ENCODE data around the gene C2orf81. TPM values are rescaled to one million over a fixed set of nuclear protein-coding genes. Genes with fewer than 3 reads are reported as not detected.
"Not testable (repeated sequence)": the region's sequence is repeated elsewhere in the genome, so short reads cannot be mapped to it uniquely, and the experiment has no call there.

The C2orf81 gene
- total RNA-seq, 1 experiment from 2014 or later = 9.6 TPM

GRCh38 chr2:74427551-74427950 is 6.1 kb upstream of the C2orf81 start:
- no peak for DNase-seq (ENCODE audit: low read depth)
- in situ Hi-C loops (cut with HindIII; ENCODE audit: low pct_unique_long_range_greater_than_20kb, low sequenced_read_pairs) = no loop called here

DNA sequence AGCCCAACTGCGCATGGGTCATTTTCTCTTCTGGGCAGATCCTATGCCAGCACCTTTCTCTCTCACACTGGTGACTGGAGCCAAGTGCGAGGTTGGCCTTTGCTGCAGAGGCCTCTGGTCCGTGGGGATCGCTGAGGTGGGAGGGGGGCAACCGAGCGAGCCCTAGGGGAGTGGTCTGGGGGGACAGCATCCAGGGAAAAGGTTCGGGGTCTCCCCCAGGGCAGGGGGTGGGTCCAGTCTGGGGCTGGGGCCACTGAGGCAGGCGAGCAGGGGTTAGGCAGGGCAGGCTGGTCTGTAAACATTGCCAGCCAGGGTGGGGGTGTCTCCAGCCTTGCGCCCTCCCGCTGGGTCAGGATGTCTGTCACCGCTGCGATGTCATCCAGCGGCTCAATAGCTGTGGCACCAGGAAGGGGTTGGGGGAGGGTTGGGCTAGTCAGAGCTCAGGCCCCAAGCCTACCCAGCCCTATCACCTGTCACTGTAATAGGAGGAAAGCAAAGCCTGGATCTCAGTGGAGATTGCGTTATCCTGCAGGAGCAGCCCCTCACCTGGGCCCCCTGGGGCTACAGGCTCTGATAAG is 4.9 kb upstream of the C2orf81 start:
- no peak for DNase-seq (ENCODE audit: low read depth)
- in situ Hi-C loops (cut with HindIII; ENCODE audit: low pct_unique_long_range_greater_than_20kb, low sequenced_read_pairs) = no loop called here

GRCh38 chr2:74425523-74425922 is 4.1 kb upstream of the C2orf81 start:
- DNase-seq (ENCODE audit: low read depth) = peak; percentile 59
- in situ Hi-C loops (cut with HindIII; ENCODE audit: low pct_unique_long_range_greater_than_20kb, low sequenced_read_pairs) = no loop called here

- in situ Hi-C loops (cut with HindIII; ENCODE audit: low pct_unique_long_range_greater_than_20kb, low sequenced_read_pairs) = no loop called here
- no peak for DNase-seq (ENCODE audit: low read depth)
These were observed 3.6 kb upstream of the C2orf81 start for GRCh38 chr2:74424995-74425406.

DNA sequence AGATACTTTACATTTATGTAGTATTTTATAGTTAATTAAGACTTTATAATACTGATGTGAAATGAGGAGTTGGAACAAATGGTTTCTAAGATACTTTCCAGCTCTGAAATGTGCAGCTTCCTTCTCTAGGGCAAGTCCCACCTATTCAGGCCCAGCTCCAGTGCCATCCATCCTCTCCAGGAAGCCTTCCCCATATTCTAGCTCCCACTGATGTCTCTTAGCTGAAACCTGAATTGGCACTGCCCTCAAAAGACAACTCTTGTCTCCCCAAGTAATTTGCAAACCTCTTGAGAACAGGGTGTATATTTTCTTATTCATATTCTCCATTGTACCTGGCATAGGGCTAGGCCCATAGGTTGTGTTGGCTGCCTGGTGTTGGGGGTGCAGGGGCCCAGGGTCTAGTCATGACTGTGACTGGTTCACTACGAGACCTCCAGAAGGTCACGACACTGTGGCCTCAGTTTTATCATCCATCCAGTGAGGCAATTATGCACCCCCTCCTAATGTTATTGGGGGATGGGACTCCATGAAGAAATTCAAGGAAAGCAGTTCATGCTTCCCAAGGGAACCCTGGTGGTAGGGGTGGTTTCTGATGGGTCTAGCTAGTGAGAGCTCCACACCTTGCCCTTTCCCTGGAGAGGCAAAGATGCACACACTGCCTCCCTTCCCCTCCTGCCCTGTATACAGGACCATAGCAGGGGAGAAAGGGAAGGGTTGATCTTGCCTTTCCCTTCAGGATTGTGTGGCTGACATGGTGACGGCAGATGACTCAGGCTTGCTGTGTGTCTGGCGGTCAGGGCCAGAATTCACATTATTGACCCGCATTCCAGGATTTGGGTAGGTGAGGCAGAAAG is 2.9 kb upstream of the C2orf81 start:
- no peak for DNase-seq (ENCODE audit: low read depth)
- in situ Hi-C loops (cut with HindIII; ENCODE audit: low pct_unique_long_range_greater_than_20kb, low sequenced_read_pairs) = no loop called here

GRCh38 chr2:74423231-74424095 is 2.0 kb upstream of the C2orf81 start:
- in situ Hi-C loops (cut with HindIII; ENCODE audit: low pct_unique_long_range_greater_than_20kb, low sequenced_read_pairs) = no loop called here

GRCh38 chr2:74420443-74421103 is 846 bp downstream of the C2orf81 start:
- in situ Hi-C loops (cut with HindIII; ENCODE audit: low pct_unique_long_range_greater_than_20kb, low sequenced_read_pairs); DNase-seq (ENCODE audit: low read depth): not testable (repeated sequence)

More at GRCh38 chr2:74423231-74424095, 2.0 kb upstream of the C2orf81 start:
- no peak for DNase-seq (ENCODE audit: low read depth)

GRCh38 chr2:74420006-74420405 is 1.4 kb downstream of the C2orf81 start:
- in situ Hi-C loops (cut with HindIII; ENCODE audit: low pct_unique_long_range_greater_than_20kb, low sequenced_read_pairs) = no loop called here
- no peak for DNase-seq (ENCODE audit: low read depth)

DNA sequence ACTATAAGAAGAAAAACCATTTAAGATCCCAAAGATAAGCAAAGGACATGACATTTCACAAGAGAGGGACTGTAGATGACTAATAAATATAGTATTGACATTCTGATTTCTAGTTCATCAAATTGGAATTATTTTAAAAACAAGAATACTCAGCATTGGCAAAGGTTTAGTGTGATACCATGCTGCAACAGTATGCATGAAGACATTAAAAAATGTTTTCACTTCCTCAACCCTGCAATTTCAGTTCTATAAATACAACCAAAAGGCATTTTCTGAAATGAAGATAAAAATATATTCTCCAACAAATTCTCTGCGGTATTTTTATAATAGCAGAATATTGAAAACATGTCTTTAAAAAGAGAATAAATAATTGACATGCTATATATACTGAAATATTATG is 2.1 kb downstream of the C2orf81 start:
- DNase-seq (ENCODE audit: low read depth) = no peak
- in situ Hi-C loops (cut with HindIII; ENCODE audit: low pct_unique_long_range_greater_than_20kb, low sequenced_read_pairs) = no loop called here

GRCh38 chr2:74418312-74418711 is 3.1 kb downstream of the C2orf81 start:
- in situ Hi-C loops (cut with HindIII; ENCODE audit: low pct_unique_long_range_greater_than_20kb, low sequenced_read_pairs) = no loop called here
- DNase-seq (ENCODE audit: low read depth) = no peak

GRCh38 chr2:74417763-74418162 is 3.7 kb downstream of the C2orf81 start:
- in situ Hi-C loops (cut with HindIII; ENCODE audit: low pct_unique_long_range_greater_than_20kb, low sequenced_read_pairs) = no loop called here
- DNase-seq (ENCODE audit: low read depth) = no peak

GRCh38 chr2:74417197-74417596 is 4.2 kb downstream of the C2orf81 start:
- DNase-seq (ENCODE audit: low read depth) = no peak
- in situ Hi-C loops (cut with HindIII; ENCODE audit: low pct_unique_long_range_greater_than_20kb, low sequenced_read_pairs) = no loop called here

- DNase-seq (ENCODE audit: low read depth) = no peak
- in situ Hi-C loops (cut with HindIII; ENCODE audit: low pct_unique_long_range_greater_than_20kb, low sequenced_read_pairs) = no loop called here
These were observed 4.6 kb downstream of the C2orf81 start for GRCh38 chr2:74416778-74417177.

DNA sequence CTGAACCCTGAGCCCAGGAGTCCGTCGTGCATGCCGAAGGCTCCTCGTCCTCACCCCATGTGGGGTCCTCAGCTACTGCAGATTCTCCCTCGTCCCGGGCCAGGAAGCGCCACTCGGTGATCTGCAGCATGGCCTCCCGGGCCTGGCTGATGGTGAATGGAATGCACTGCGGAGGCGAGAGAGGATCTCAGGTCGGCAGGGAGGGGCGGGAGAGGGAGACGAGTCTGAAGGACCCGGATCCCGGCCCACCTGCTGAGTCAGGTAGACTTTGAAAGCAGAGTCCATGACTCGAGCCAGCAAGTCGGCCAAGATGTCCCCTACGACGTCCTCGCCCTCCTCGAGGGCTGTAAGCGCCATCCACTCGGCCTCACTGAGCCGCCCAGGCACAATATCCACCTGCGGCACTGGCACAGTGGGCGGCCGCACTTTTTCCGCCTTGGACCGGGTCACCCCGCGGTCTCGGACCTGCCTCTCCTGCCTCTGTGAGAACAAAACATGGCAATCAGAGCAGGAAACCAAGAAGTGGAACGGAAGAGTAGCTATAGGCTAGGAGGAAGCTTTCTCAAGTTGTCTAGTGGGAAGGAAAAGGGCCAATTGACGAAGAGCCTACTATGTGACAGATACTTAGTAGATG is 5.5 kb downstream of the C2orf81 start:
- in situ Hi-C loops (cut with HindIII; ENCODE audit: low pct_unique_long_range_greater_than_20kb, low sequenced_read_pairs) = no loop called here
- DNase-seq (ENCODE audit: low read depth) = no peak

DNA sequence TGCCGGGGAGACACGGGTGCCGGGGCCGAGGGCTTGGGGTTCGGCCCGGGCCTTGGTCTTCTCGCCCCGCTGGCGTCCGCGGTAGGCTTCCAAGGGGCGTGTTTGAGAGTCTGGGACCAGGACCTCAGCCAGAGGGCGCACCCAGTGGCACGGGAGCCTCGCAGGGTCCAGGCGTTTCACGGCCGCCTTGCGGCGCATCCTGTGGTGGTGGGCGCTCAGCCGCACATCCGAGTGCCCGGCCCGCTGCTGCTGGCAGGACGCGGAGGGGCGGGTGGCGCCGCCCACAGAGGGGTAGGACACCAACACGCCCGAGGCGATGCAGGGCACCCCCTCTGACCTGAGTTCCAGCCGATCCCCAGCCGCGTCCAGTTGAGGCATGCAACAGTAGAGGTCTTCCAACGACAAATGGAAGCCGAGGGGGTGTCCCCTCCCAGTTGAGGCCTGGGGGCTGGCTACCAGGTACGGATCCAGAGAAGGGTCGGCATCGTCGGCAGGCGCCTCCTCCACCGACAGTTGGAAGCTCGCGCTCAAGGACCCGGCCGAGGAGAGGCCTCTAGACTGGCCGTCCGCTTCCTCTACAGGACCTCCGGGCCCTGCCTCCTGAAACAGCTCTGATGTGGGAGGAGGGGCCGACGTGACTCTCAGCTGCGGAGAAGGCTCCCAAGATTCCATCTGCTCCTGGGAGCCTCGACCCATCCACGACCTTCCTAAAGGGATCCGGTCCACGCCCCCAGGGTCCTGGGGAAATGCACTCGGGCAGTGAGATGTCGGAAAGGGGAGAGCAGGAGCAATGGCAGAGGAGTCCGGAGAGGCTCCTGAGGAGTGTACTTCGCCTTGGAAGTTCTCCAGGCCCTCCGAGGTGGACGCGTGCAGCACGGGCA is 6.3 kb downstream of the C2orf81 start:
- no peak for DNase-seq (ENCODE audit: low read depth)
- in situ Hi-C loops (cut with HindIII; ENCODE audit: low pct_unique_long_range_greater_than_20kb, low sequenced_read_pairs) = no loop called here

DNA sequence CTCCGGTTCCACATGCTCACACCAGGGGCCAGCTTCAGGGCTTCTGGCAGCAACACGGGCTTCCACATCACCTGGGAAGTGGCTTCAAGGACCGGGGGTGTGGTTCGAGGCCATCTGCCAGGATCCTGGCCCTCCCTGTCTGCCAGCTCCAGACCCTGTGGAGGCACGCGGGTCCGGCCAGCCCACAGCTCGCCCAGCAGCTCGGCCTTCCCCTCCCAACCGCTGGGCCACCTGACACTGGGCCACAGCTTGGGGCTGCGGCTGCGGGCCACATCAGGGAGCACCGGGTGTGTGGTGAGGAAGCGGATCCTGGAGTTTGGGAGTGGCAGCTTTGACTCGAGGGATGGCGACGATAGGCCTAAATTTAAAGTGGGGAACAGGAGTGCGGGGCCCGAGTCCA is 7.0 kb downstream of the C2orf81 start:
- in situ Hi-C loops (cut with HindIII; ENCODE audit: low pct_unique_long_range_greater_than_20kb, low sequenced_read_pairs) = no loop called here
- no peak for DNase-seq (ENCODE audit: low read depth)

- in situ Hi-C loops (cut with HindIII; ENCODE audit: low pct_unique_long_range_greater_than_20kb, low sequenced_read_pairs) = no loop called here
- no peak for DNase-seq (ENCODE audit: low read depth)
These were observed 8.3 kb downstream of the C2orf81 start for GRCh38 chr2:74413001-74413698.

All from Caki2 (cell line).